HL-60 (cell line): Measurements from ENCODE around the gene THSD8.

Source experiments
- CTCF ChIP-seq: IDR thresholded peaks from one replicate; pipeline ENCODE4 v1.5.1; 2011; ENCODE audit warnings: low read length, control low read depth, inconsistent platforms; ENCODE audit not compliant: insufficient read depth
- GABPA ChIP-seq: IDR thresholded peaks from 2 replicates; pipeline ENCODE4 v1.6.1; 2012; ENCODE audit warnings: low read depth
- POLR2AphosphoS5 ChIP-seq: IDR thresholded peaks from 2 replicates; pipeline ENCODE4 v1.6.1; 2012; ENCODE audit warnings: low read depth
- REST ChIP-seq: IDR thresholded peaks from 2 replicates; pipeline ENCODE4 v1.6.1; 2012; ENCODE audit warnings: low read depth; ENCODE audit not compliant: insufficient replicate concordance
- SPI1 ChIP-seq: IDR thresholded peaks from 2 replicates; pipeline ENCODE4 v1.6.1; 2012; ENCODE audit warnings: low read depth, mild to moderate bottlenecking, borderline replicate concordance

GRCh38 chr19:12770922-12771321, 30.9 kb upstream of the THSD8 start:
- no peak for TF ChIP-seq CTCF
- TF ChIP-seq REST, result no peak
- no peak for TF ChIP-seq SPI1
- TF ChIP-seq GABPA, result no peak
- TF ChIP-seq POLR2AphosphoS5, result no peak
